WTC11 (cell line): Measurements from ENCODE around the gene PHACTR3. TPM values are rescaled to one million over a fixed set of nuclear protein-coding genes. Genes with fewer than 3 reads are reported as not detected.

ENCODE experiments used
- ATAC-seq: fragments of 200-7000 bp; cut with Tn5 transposase; 2 replicates; pipeline ENCODE4 v1.10.0; 2021; ENCODE audit warnings: mild to moderate bottlenecking, moderate library complexity
- CTCF ChIA-PET: fragments of 300-600 bp; sonication (Branson Sonifier 250); formaldehyde crosslinking; loops from one replicate; lab custom pipeline; 2021; ENCODE audit warnings: antibody characterized with exemption; lab: Charles Lee
- POLR2A ChIA-PET: fragments of 350-600 bp; sonication (Branson Sonifier 250); formaldehyde crosslinking; loops from one replicate; lab custom pipeline; 2021; ENCODE audit warnings: antibody characterized with exemption; lab: Charles Lee
- DNase-seq: peaks from one replicate; pipeline ENCODE4 v3.0.0; 2021; ENCODE audit warnings: low spot score
- H3K27ac Mint-ChIP-seq: 2 replicates; pipeline ENCODE4 v1.8.0; 2021; ENCODE audit warnings: mixed read lengths
- H3K27me3 Mint-ChIP-seq: 2 replicates; pipeline ENCODE4 v1.8.0; 2021; ENCODE audit warnings: low read depth, mild to moderate bottlenecking, moderate library complexity, mixed read lengths
- H3K36me3 Mint-ChIP-seq: 2 replicates; pipeline ENCODE4 v1.8.0; 2021; ENCODE audit warnings: mixed read lengths
- H3K4me1 Mint-ChIP-seq: 2 replicates; pipeline ENCODE4 v1.8.0; 2022; ENCODE audit warnings: mixed read lengths
- H3K4me3 Mint-ChIP-seq: 2 replicates; pipeline ENCODE4 v1.8.0; 2021; ENCODE audit warnings: mild to moderate bottlenecking, moderate library complexity, mixed read lengths
- H3K9me3 Mint-ChIP-seq: 2 replicates; pipeline ENCODE4 v1.8.0; 2021; ENCODE audit warnings: mixed read lengths
- ELF4 ChIP-seq: sonication (generic); formaldehyde crosslinking; IDR thresholded peaks from 2 replicates; pipeline ENCODE4 v1.8.1; 2022; ENCODE audit warnings: low read depth, mild to moderate bottlenecking, moderate library complexity, missing genetic modification reagents
- RELA ChIP-seq: sonication (generic); formaldehyde crosslinking; IDR thresholded peaks from 2 replicates; pipeline ENCODE4 v1.8.1; 2022; ENCODE audit warnings: missing genetic modification reagents, mild to moderate bottlenecking, borderline replicate concordance
- RORB ChIP-seq: fragments of 250-450 bp; sonication (Bioruptor Pico); IDR thresholded peaks from 2 replicates; pipeline ENCODE4 v1.9.0; 2021; ENCODE audit warnings: mild to moderate bottlenecking
- total RNA-seq: library from RNA; stranded (reverse); gene quantifications from 3 replicates; pipeline ENCODE4 v1.2.3, GENCODE V29; 2021
- TF ChIP-seq, protein P1 (sequence below): sonication (generic); formaldehyde crosslinking; IDR thresholded peaks from 2 replicates; pipeline ENCODE4 v1.8.0; 2022; ENCODE audit warnings: missing genetic modification reagents
- TF ChIP-seq, protein P2 (sequence below): fragments of 250-450 bp; sonication (Bioruptor Pico); IDR thresholded peaks from 2 replicates; pipeline ENCODE4 v1.9.0; 2021; ENCODE audit warnings: mild to moderate bottlenecking, borderline replicate concordance
- TF ChIP-seq, protein P3 (sequence below): sonication (generic); formaldehyde crosslinking; IDR thresholded peaks from 2 replicates; pipeline ENCODE4 v1.8.0; 2022; ENCODE audit warnings: mild to moderate bottlenecking, missing genetic modification reagents
- TF ChIP-seq, protein P4 (sequence below): sonication (generic); formaldehyde crosslinking; IDR thresholded peaks from 2 replicates; pipeline ENCODE4 v1.8.1; 2022; ENCODE audit warnings: mild to moderate bottlenecking, missing genetic modification reagents, moderate library complexity, borderline replicate concordance
- TF ChIP-seq, protein P5 (sequence below): sonication (generic); formaldehyde crosslinking; IDR thresholded peaks from 2 replicates; pipeline ENCODE4 v1.8.0; 2023; ENCODE audit warnings: mild to moderate bottlenecking, missing genetic modification reagents

Gene PHACTR3
- total RNA-seq, 1 experiment from 2014 or later, result 0.28 TPM

DNA sequence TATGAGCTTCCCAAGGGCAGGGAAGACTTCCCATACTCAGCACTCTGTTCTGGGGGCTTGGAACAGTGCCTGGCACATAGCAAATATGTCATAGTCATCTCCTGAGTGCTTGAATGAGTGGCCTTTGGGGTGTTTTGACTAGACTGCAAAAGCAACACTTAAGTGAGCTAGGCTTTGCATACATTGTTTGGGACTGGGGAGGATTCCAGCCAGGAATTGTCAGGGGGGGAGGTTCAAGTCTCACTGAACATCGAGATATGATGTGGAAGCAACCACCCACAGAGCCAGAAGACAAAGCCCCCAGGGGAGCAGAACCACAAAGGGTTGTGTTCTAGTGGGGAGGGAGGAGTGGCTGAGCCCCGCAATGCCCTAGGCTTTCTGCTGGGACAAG lies 230.7 kb downstream of the PHACTR3 start (continued):
- TF ChIP-seq, protein P1, sequence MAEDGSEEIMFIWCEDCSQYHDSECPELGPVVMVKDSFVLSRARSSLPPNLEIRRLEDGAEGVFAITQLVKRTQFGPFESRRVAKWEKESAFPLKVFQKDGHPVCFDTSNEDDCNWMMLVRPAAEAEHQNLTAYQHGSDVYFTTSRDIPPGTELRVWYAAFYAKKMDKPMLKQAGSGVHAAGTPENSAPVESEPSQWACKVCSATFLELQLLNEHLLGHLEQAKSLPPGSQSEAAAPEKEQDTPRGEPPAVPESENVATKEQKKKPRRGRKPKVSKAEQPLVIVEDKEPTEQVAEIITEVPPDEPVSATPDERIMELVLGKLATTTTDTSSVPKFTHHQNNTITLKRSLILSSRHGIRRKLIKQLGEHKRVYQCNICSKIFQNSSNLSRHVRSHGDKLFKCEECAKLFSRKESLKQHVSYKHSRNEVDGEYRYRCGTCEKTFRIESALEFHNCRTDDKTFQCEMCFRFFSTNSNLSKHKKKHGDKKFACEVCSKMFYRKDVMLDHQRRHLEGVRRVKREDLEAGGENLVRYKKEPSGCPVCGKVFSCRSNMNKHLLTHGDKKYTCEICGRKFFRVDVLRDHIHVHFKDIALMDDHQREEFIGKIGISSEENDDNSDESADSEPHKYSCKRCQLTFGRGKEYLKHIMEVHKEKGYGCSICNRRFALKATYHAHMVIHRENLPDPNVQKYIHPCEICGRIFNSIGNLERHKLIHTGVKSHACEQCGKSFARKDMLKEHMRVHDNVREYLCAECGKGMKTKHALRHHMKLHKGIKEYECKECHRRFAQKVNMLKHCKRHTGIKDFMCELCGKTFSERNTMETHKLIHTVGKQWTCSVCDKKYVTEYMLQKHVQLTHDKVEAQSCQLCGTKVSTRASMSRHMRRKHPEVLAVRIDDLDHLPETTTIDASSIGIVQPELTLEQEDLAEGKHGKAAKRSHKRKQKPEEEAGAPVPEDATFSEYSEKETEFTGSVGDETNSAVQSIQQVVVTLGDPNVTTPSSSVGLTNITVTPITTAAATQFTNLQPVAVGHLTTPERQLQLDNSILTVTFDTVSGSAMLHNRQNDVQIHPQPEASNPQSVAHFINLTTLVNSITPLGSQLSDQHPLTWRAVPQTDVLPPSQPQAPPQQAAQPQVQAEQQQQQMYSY (CRISPR knock-in tag), result no peak
- TF ChIP-seq RORB (CRISPR knock-in tag), result no peak
- TF ChIP-seq, protein P2, sequence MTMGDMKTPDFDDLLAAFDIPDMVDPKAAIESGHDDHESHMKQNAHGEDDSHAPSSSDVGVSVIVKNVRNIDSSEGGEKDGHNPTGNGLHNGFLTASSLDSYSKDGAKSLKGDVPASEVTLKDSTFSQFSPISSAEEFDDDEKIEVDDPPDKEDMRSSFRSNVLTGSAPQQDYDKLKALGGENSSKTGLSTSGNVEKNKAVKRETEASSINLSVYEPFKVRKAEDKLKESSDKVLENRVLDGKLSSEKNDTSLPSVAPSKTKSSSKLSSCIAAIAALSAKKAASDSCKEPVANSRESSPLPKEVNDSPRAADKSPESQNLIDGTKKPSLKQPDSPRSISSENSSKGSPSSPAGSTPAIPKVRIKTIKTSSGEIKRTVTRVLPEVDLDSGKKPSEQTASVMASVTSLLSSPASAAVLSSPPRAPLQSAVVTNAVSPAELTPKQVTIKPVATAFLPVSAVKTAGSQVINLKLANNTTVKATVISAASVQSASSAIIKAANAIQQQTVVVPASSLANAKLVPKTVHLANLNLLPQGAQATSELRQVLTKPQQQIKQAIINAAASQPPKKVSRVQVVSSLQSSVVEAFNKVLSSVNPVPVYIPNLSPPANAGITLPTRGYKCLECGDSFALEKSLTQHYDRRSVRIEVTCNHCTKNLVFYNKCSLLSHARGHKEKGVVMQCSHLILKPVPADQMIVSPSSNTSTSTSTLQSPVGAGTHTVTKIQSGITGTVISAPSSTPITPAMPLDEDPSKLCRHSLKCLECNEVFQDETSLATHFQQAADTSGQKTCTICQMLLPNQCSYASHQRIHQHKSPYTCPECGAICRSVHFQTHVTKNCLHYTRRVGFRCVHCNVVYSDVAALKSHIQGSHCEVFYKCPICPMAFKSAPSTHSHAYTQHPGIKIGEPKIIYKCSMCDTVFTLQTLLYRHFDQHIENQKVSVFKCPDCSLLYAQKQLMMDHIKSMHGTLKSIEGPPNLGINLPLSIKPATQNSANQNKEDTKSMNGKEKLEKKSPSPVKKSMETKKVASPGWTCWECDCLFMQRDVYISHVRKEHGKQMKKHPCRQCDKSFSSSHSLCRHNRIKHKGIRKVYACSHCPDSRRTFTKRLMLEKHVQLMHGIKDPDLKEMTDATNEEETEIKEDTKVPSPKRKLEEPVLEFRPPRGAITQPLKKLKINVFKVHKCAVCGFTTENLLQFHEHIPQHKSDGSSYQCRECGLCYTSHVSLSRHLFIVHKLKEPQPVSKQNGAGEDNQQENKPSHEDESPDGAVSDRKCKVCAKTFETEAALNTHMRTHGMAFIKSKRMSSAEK, result no peak

DNA sequence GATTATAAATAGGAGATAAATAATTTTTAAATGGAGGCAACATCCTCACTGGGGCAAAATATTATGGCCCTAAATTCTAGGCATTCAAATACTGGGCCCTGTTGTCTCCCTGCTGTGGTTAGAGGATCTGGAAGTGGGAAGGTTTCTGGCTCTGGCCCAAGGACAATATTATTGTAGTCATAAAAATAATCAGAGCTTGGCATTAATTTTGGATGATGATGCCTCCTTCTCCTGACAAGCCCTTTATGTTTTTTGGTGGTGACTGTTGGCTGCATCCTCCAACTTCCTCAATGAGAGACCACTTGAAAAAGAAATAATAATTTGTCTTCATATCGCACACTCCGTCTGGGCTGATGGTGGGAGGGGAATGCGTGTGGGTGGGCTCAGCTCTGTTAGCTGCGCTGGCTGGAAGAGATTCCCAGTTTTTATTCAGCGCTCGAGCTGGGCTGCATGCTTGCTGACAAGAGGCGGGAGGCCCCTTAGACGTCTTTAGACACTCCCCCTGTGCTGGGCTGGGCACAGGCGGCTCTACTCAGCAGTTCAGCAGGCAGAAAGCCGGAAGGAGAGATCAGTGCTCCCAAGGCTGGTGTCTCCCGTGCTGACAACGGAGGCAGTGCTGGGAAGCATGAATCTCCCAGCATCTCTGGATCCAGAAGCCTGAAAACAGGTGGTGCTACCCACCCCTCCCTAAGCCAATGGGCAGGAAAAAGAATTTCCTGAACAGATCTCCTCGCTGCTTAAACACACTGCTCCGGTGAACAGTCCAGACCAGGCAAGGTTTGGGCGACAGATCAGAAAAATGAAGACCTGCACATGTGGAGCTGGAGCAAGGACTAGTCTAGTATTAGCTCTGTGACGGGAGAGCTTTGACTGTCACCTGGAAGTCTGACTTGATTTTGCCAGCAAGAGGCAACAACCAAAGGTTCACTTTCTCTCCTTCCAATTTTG lies 231.4 kb downstream of the PHACTR3 start:
- peaks cover 30% of the 10 kb centered on the region for H3K27me3 Mint-ChIP-seq
- TF ChIP-seq RORB (CRISPR knock-in tag) (no peak), ELF4 (CRISPR knock-in tag) (no peak), RELA (no peak)
- TF ChIP-seq, protein P3, sequence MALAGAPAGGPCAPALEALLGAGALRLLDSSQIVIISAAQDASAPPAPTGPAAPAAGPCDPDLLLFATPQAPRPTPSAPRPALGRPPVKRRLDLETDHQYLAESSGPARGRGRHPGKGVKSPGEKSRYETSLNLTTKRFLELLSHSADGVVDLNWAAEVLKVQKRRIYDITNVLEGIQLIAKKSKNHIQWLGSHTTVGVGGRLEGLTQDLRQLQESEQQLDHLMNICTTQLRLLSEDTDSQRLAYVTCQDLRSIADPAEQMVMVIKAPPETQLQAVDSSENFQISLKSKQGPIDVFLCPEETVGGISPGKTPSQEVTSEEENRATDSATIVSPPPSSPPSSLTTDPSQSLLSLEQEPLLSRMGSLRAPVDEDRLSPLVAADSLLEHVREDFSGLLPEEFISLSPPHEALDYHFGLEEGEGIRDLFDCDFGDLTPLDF (CRISPR knock-in tag), result no peak
- TF ChIP-seq, protein P4, sequence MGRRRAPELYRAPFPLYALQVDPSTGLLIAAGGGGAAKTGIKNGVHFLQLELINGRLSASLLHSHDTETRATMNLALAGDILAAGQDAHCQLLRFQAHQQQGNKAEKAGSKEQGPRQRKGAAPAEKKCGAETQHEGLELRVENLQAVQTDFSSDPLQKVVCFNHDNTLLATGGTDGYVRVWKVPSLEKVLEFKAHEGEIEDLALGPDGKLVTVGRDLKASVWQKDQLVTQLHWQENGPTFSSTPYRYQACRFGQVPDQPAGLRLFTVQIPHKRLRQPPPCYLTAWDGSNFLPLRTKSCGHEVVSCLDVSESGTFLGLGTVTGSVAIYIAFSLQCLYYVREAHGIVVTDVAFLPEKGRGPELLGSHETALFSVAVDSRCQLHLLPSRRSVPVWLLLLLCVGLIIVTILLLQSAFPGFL (CRISPR knock-in tag), result no peak
- TF ChIP-seq, protein P5, sequence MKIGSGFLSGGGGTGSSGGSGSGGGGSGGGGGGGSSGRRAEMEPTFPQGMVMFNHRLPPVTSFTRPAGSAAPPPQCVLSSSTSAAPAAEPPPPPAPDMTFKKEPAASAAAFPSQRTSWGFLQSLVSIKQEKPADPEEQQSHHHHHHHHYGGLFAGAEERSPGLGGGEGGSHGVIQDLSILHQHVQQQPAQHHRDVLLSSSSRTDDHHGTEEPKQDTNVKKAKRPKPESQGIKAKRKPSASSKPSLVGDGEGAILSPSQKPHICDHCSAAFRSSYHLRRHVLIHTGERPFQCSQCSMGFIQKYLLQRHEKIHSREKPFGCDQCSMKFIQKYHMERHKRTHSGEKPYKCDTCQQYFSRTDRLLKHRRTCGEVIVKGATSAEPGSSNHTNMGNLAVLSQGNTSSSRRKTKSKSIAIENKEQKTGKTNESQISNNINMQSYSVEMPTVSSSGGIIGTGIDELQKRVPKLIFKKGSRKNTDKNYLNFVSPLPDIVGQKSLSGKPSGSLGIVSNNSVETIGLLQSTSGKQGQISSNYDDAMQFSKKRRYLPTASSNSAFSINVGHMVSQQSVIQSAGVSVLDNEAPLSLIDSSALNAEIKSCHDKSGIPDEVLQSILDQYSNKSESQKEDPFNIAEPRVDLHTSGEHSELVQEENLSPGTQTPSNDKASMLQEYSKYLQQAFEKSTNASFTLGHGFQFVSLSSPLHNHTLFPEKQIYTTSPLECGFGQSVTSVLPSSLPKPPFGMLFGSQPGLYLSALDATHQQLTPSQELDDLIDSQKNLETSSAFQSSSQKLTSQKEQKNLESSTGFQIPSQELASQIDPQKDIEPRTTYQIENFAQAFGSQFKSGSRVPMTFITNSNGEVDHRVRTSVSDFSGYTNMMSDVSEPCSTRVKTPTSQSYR, result no peak
- DNase-seq, result peak; percentile 41
- peaks cover 21% of the 10 kb centered on the region for H3K4me1 Mint-ChIP-seq
- no peaks in the 10 kb centered on the region for H3K9me3 Mint-ChIP-seq
- CTCF ChIA-PET, result interaction anchor here (1.1 to 2.6 kb wide), 2 partner anchors 14 to 53 kb away, joined by 4 to 18 read pairs; no protein-coding TSS in a partner anchor
- POLR2A ChIA-PET, result no interaction called here
- no peak overlapping the region for H3K4me3 Mint-ChIP-seq
- no peak overlapping the region for H3K27ac Mint-ChIP-seq
- no peaks in the 10 kb centered on the region for H3K36me3 Mint-ChIP-seq
- peak; percentile 93 for ATAC-seq
